IPS-18c (cell line): Measurements from ENCODE around the gene VEZF1.

Source experiments
- H3K4me3 ChIP-seq: 2 replicates; pipeline ENCODE4 v1.7.0; 2013; ENCODE audit warnings: low read depth, mild to moderate bottlenecking, low read length, moderate library complexity; ENCODE audit not compliant: insufficient read depth
- H3K9me3 ChIP-seq: one replicate; pipeline ENCODE4 v1.6.1; 2013; ENCODE audit warnings: mild to moderate bottlenecking, low read length, moderate library complexity; ENCODE audit not compliant: control insufficient read depth, insufficient read depth

The VEZF1 gene

GRCh38 chr17:57987581-57988300 is at the start of gene VEZF1:
Gene VEZF1 (minus strand): TSS chr17:57988254. CDS start chr17:57988111, 143 bp downstream.
- peak within 1 kb of the TSS; percentile 80 for H3K4me3 ChIP-seq
- no peaks in the 10 kb centered on the region for H3K9me3 ChIP-seq

- Histone ChIP-seq H3K9me3 (no peaks in the 10 kb centered on the region), H3K4me3 (no peak overlapping the region)
These were observed 44.8 kb upstream of the VEZF1 start for GRCh38 chr17:58032691-58033415.

- Histone ChIP-seq H3K4me3 (no peak overlapping the region), H3K9me3 (no peaks in the 10 kb centered on the region)
These were observed 40.5 kb upstream of the VEZF1 start for GRCh38 chr17:58028578-58028977.

- H3K9me3 ChIP-seq: no peaks in the 10 kb centered on the region
- no peak overlapping the region for H3K4me3 ChIP-seq
These were observed 32.3 kb upstream of the VEZF1 start for GRCh38 chr17:58020401-58020800.

DNA sequence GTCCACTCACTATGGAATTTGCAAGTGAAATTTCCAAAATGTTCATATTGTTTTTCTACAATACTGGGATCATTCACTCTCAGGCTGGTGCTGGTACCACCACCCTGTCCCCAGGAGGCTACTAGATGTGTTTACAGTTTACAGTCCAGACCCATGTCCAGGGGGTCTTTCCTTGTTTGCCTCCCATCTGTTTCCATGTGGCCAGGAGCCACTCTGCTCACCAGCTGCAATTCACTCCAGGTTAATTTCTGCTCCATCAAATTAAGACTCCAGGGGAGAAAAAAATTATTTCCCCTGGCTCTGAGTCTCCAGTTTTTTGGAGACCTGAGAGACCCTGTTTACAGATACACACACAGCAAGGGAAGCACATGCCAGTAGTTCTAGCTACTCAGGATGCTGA is 31.5 kb upstream of the VEZF1 start:
- no peaks in the 10 kb centered on the region for H3K9me3 ChIP-seq

DNA sequence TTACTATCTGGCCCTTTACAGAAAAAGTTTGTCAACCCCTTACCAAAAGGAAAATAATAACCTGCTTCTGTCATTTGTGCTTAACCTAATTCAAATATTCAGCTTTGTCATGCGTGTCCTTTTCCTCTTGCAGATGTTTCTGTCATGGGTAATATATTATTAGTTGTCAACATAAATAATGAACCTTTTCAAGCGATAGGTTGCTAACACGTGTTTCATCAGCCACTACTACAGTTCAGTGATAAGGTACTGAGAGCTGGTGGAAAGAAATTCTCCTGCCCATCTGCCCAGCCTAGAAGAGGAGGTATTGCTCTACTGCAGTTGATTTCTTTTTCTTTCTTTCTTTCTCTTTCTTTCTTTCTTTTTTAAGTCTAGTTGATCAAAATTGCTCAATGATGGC is 31.0 kb upstream of the VEZF1 start:
- H3K4me3 ChIP-seq: no peak overlapping the region

More for the DNA sequence above, 31.5 kb upstream of the VEZF1 start:
- H3K4me3 ChIP-seq: no peak overlapping the region

DNA sequence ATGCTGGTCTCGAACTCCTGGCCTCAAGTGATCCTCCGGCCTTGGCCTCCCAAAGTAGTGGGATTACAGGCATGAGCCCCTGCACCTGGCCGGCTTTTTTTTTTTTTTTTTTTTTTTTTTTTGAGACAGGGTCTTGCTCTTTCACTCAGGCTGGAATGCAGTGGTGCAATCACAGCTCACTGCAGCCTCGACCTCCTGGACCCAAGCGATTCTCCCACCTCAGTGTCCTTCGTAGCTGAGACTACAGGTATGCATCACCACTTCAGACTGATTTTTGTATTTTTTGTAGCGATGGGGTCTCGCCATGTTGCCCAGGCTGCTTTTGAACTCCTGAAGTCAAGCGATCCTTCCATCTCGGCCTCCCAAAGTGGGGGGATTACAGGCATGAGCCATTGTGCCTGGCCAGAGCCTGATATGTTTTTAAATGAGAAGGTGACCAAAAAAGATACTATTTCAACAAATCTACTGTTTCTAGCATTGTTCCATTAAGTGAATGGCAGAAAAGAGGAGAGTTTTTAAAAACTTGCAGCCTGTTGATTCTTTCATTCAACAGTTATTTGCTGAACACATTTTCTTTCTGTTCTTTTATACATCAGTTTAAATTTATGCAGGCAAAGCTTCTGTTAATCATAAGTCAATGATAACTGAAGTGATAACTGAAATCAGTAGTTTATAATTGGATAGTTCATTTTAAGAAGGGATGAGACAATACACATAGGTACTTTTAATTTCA is 22.2 kb upstream of the VEZF1 start:
- no peak overlapping the region for H3K4me3 ChIP-seq
- no peaks in the 10 kb centered on the region for H3K9me3 ChIP-seq

More for the DNA sequence above, 31.0 kb upstream of the VEZF1 start:
- H3K9me3 ChIP-seq: no peaks in the 10 kb centered on the region

DNA sequence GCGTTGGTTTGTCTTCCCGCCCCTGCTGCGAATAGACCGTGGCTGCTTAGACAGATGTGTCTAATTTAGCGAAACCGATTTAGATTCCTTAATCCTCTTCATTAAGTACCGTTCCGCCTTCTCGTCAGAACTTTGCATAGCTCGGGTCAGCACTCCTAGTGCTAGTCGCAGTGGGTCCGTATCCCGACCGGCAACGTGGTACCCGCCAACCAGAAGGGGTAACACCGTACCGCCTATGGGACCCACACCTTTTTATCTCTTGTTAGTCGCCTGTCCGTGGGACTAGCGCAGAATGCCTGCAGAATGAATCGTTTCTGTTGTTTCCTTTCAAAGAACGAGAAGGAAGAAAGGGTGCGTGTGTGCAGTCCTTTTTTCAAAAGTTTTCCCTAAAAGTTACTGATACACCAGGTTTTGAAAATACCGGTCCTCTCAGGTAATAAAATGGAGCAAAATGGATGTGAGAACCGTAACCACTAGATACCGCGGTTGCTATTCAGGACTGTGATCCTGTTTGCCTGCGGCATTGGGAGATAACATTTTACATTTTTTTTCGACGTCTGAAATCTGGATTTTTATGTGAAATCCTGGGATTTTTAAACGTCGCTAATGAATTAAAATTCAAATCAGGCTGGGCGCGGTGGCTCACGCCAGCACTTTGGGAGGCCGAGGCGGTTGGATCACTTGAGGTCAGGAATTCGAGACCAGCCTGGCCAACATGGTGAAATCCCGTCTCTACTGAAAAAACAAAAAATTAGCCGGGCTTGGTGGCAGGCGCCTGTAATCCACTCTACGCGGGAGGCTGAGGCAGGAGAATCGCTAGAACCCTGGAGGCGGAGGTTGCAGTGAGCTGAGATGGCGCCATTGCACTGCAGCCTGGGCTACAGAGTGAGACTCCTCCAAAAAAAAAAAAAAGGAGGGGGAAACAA is 20.0 kb upstream of the VEZF1 start:
- Histone ChIP-seq H3K4me3 (peak overlapping the region; percentile 90), H3K9me3 (no peaks in the 10 kb centered on the region)

GRCh38 chr17:58006924-58007780 is 19.1 kb upstream of the VEZF1 start, which contains the start of gene SRSF1:
Gene SRSF1 (minus strand): TSS chr17:58007246. CDS start chr17:58007137, 109 bp downstream.
- no peaks in the 10 kb centered on the region for H3K9me3 ChIP-seq
- peak within 1 kb of the TSS; percentile 90 for H3K4me3 ChIP-seq

DNA sequence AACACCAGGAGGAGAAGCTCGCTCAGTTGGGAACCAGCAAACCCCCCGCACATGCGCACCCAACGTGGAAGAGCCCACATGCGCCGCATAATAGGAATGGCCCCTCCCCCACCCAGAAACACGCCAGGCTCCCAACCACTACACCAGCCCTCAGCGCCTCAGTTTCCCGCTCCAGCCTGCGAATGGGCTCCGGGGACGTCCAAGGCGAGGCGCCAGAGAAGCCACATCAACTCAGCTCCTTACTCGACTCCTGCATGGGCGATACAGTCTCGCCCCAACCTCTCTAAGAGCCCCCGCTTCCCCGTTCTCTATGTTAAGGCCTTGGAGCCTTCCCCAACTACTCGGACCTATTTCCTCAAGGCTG is 18.5 kb upstream of the VEZF1 start:
- Histone ChIP-seq H3K4me3 (peak overlapping the region; percentile 90), H3K9me3 (no peaks in the 10 kb centered on the region)

GRCh38 chr17:58005728-58006559 is 17.9 kb upstream of the VEZF1 start:
- Histone ChIP-seq H3K9me3 (no peaks in the 10 kb centered on the region), H3K4me3 (peak overlapping the region; percentile 90)

DNA sequence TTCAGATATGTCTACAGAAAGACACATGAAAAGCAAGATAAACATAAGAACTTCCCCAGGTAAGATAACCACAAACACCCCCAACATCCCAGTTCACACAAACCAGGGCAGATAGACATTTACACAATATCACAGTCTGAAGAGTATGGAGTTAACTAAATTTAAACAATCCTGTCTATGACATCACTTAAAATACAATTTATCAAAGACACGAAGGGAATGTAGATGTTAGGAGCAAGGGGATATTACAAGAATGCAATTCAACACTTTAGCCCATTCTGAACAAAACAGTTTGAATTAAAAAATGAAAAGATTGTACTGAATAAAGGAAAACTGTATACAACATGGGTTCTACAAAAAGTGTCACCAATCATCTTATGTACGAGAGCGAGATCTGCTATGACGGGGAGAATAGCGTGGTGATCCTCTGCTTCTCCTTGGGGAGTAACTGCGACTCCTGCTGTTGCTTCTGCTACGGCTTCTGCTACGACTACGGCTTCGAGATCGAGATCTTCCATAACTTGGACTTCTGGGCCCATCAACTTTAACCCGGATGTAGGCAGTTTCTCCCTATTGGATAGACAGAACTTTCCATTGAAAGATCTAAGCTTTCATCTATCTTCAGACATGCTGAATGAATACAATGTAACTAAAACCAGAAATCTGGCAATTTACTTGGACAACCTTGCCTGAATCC is 17.1 kb upstream of the VEZF1 start:
- Histone ChIP-seq H3K4me3 (peak overlapping the region; percentile 90), H3K9me3 (no peaks in the 10 kb centered on the region)

GRCh38 chr17:58004060-58004459 is 16.0 kb upstream of the VEZF1 start:
- Histone ChIP-seq H3K4me3 (no peak overlapping the region), H3K9me3 (no peaks in the 10 kb centered on the region)

DNA sequence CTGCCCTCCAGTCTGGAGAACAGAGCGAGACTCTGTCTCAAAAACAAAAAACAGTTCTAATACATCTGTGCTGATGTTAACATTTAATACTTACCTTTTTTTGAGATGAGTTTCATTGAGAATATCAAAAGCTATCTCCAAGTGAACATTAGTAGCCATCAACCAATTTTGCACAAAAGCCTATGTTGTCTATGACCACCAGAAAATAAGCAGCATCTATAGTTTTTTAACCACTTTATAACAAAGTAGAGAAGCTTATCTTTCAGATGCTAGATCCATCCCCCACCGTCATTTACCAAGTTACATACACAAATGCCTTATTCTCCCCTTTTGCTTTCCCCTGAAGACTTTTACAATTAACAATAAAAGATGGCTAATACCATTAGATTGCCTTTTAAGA is 14.9 kb upstream of the VEZF1 start:
- Histone ChIP-seq H3K9me3 (no peaks in the 10 kb centered on the region), H3K4me3 (no peak overlapping the region)
